ENCODE measurements around the gene RGS17.
A peak's percentile ranks its signal among the peaks of the same experiment; 100 is the strongest.

The RGS17 gene

GRCh38 chr6:152982904-152983636 is 148.0 kb downstream of the RGS17 start, which contains the start of gene FBXO5:
FBXO5 (minus strand) TSS chr6:152983041; CDS start chr6:152982959, 82 bp downstream.
- TF ChIP-seq CTCF (IDR thresholded peaks at IDR 0.05; ENCODE audit: unreplicated experiment in 3 of 3), result no peak
- Mint-ChIP-seq H3K27ac (peak within 1 kb of the TSS; percentile 96 to 99 (median 98)), H3K4me1 (peaks cover 32% of the 10 kb centered on the region), H3K36me3 (ENCODE audit: low read depth) (peaks cover 18% of the 10 kb centered on the region), H3K9me3 (no peaks in the 10 kb centered on the region), H3K4me3 (peak within 1 kb of the TSS; percentile 97), H3K27me3 (ENCODE audit: low read depth) (no peaks in the 10 kb centered on the region)

- H3K4me1 Mint-ChIP-seq, result peaks cover 32% of the 10 kb centered on the region
- peak overlapping the region; percentile 97 for H3K4me3 Mint-ChIP-seq
- peak overlapping the region in 2 of 3 experiments; percentile 42 to 66 for H3K27ac Mint-ChIP-seq
- no peaks in the 10 kb centered on the region for H3K27me3 Mint-ChIP-seq (ENCODE audit: low read depth)
- peaks cover 17% of the 10 kb centered on the region for H3K36me3 Mint-ChIP-seq (ENCODE audit: low read depth)
- H3K9me3 Mint-ChIP-seq, result no peaks in the 10 kb centered on the region
- no peak for TF ChIP-seq CTCF (IDR thresholded peaks at IDR 0.05; ENCODE audit: unreplicated experiment in 3 of 3)
Observed at GRCh38 chr6:152981989-152982903, 148.8 kb downstream of the RGS17 start.

- peaks cover 16% of the 10 kb centered on the region for H3K36me3 Mint-ChIP-seq (ENCODE audit: low read depth)
- H3K9me3 Mint-ChIP-seq, result no peaks in the 10 kb centered on the region
- H3K27ac Mint-ChIP-seq, result no peak overlapping the region
- no peaks in the 10 kb centered on the region for H3K27me3 Mint-ChIP-seq (ENCODE audit: low read depth)
- no peak for TF ChIP-seq CTCF (IDR thresholded peaks at IDR 0.05; ENCODE audit: unreplicated experiment in 3 of 3)
- H3K4me1 Mint-ChIP-seq, result peaks cover 32% of the 10 kb centered on the region
- H3K4me3 Mint-ChIP-seq, result peak overlapping the region; percentile 73 to 94 (median 92)
Observed at GRCh38 chr6:152981219-152981618, 149.9 kb downstream of the RGS17 start.

GRCh38 chr6:152980656-152981055 is 150.4 kb downstream of the RGS17 start:
- H3K9me3 Mint-ChIP-seq, result no peaks in the 10 kb centered on the region
- peak overlapping the region; percentile 73 to 94 (median 92) for H3K4me3 Mint-ChIP-seq
- H3K4me1 Mint-ChIP-seq, result peaks cover 32% of the 10 kb centered on the region
- H3K27ac Mint-ChIP-seq, result peak overlapping the region in 1 of 3 experiments; percentile 9
- peaks cover 17% of the 10 kb centered on the region for H3K36me3 Mint-ChIP-seq (ENCODE audit: low read depth)
- TF ChIP-seq CTCF (IDR thresholded peaks at IDR 0.05; ENCODE audit: unreplicated experiment in 3 of 3), result no peak
- no peaks in the 10 kb centered on the region for H3K27me3 Mint-ChIP-seq (ENCODE audit: low read depth)

GRCh38 chr6:152979116-152979515 is 152.0 kb downstream of the RGS17 start:
- Mint-ChIP-seq H3K36me3 (ENCODE audit: low read depth) (peaks cover 33% of the 10 kb centered on the region), H3K4me3 (no peak overlapping the region), H3K27ac (no peak overlapping the region), H3K27me3 (ENCODE audit: low read depth) (no peaks in the 10 kb centered on the region), H3K9me3 (peaks cover 5% of the 10 kb centered on the region), H3K4me1 (peaks cover 20% of the 10 kb centered on the region)
- no peak for TF ChIP-seq CTCF (IDR thresholded peaks at IDR 0.05; ENCODE audit: unreplicated experiment in 3 of 3)

All from nephron (organoid).